Inferior parietal cortex (tissue), 1 donor: ENCODE results near the gene MYO1F.
A peak's percentile ranks its signal among the peaks of the same experiment; 100 is the strongest.
"Not testable (repeated sequence)": the region's sequence is repeated elsewhere in the genome, so short reads cannot be mapped to it uniquely, and the experiment has no call there.

Source experiments
- DNase-seq: peaks from one replicate; pipeline ENCODE4 v3.0.0-alpha.2; 2016; ENCODE audit errors: extremely low spot score

MYO1F gene

DNA sequence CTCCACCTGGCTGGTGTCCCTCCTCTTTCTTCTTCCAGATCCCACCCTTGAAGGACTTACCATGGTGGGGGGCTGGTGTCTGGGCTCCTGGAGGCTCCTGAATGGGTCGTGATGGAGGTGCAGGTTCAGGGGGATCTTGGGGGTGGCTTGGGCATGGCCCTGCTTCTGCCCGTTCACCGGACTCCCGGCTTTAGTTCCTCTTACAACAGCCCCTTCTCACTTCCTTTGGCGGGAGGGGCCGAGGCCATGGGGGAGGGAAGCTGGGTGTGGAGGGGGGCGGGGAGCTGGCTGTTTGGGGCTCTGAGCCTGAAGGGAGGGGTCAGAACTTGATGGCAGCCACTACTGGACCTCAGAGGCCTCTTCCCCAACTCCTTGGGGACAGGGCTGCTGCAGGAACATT is at the start of gene MYO1F:
TSS of gene MYO1F (minus strand) at position 196 of the 400 bp plus-strand sequence. CDS start at position 63, 133 bp downstream.
- DNase-seq, result no peak

DNA sequence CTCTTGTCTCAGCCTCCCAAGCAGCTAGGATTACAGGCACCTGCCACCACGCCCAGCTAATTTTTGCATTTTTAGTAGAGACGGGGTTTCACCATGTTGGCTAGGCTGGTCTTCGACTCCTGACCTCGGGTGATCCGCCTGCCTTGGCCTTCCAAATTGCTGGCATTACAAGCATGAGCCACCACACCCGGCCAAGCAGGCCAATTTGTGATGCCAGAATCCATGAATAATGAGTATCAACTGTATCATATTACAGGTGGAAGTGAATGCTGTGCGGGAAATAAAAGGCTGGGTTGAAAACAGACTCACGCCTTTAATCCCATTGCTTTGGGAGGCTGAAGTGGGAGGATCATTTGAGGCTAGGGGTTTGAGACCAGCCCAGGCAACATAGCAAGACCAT is 49.6 kb upstream of the MYO1F start:
- DNase-seq, result no peak

DNA sequence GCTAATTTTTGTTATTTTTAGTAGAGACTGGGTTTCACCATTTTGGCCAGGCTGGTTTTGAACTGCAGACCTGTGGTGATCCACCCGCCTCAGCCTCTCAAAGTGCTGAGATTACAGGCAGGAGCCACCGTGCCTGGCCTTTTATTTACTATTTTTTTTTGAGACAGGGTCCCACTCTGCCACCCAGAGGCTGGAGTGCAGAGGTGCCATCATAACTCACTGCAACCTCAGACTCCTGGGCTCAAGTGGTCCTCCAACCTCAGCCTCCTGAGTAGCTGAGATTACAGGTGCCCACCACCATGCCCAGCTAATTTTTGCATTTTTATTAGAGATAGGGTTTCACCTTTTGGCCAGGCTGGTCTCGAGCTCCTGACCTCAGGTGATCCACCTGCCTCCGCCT is 45.6 kb upstream of the MYO1F start:
- not testable (repeated sequence) for DNase-seq

DNA sequence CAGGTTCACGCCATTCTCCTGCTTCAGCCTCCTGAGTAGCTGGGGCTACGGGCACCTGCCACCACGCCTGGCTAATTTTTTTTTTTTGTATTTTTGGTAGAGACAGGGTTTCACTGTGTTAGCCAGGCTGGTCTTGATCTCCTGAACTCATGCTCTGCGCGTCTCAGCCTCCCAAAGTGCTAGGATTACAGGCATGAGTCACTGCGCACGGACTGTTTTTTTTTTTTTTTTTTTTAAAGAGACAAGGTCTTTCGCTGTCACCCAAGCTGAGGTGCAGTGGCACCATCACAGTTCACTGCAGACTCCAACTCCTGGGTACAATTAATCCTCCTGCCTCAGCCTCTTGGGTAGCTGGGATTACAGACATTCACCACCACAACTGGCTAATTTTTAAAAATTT is 41.5 kb upstream of the MYO1F start:
- no peak for DNase-seq

DNA sequence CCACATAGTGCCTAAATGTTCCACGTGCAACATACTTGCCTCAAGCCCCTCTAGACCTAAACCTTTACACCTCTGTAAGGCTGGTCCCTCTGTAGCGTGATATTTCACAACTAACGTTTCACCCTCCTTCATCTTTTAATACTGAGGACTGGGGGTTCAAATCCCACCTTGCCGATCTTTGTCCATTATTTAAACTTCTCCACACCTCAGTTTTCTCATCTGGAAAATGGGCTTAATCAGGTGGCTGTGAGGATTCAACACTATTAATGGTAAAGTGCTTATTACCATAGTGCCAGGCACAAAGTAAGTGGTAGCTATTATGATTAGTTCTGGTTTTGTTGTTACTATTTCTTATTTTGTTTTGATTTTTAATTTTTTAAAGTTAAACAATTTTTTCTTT is 40.7 kb upstream of the MYO1F start:
- DNase-seq, result no peak

DNA sequence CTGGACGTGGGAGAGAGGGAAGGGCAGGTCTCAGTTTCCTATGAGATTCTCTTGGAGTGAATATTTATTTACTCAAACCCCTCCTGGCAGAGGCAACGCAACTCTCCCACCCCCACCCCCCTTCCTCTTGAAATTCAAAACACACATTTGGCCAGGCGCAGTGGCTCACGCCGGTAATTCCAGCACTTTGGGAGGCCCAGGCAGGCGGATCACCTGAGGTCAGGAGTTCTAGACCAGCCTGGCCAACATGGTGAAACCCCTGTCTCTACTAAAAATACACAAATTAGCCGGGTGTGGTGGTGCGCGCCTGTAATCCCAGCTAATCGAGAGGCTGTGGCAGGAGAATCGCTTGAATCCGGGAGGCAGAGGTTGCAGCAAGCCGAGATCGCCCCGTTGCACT is 40.1 kb upstream of the MYO1F start:
- DNase-seq, result not testable (repeated sequence)

DNA sequence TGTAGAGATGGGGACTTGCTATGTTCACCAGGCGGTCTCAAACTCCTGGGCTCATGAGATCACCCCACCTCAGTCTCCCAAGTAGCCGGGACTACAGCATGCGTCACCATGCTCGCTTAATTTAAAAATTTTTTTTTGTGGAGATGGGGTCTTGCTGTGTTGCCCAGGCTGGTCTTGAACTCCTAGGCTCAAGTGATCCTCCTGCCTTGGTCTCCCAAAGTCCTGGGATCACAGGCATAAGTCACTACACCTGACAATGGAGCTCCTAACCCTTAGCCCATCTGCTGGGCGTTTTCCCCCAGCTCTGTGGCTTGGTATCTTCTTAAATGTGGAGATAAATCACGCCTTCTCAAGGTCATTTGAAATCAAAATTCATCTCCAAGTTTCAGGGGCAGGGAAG is 39.6 kb upstream of the MYO1F start:
- no peak for DNase-seq

DNA sequence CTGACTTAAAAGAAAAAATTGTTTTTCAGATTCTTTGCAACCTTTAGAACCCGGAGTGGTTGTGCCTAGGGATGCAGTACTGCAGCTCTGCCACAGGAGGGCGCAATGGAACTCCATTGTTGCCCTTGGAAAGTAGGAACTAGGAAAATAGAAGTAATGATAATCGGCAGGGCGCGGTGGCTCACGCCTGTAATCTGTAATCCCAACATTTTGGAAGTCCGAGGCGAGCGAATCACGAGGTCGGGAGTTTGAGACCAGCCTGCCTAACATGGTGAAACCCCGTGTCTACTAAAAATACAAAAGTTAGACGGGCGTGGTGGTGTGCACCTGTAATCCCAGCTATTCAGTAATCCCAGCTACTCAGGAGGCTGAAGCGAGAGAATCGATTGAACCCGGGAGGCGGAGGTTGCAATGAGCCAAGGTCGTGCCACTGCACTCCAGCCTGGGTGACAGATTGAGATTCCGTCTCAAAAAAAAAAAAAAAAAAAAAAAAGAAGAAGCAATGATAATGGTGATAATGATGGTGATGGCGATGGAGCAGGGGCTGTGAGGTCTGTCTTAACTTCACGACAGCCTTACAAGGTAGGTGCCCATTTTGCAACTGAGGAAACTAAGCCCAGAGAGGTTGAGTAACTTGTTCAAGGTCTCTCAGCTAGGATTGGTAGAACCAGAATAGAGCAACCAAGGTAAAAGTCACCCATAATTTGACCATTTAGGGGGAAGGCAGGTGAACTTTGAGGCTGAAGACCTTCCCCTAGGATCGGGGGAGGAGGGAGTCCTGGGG is 38.8 kb upstream of the MYO1F start:
- DNase-seq, result peak; percentile 63

DNA sequence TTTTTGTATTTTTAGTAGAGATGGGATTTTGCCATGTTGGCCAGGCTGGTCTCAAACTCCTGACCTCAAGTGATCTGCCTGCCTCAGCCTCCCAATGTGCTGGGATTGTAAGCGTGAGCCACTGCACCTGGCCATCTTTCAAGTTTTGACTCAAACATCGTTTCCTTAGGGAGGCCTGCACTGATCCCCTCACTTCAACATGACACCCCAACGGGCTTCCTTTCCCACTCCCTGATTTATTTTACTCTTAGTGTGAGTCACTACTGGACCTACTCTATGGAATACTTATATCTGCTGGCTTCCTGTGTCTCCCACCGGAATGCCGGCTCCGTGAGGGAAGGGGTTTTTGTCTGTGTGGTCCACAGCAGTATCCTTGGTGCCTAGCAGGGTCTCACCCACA is 37.8 kb upstream of the MYO1F start:
- DNase-seq, result no peak

DNA sequence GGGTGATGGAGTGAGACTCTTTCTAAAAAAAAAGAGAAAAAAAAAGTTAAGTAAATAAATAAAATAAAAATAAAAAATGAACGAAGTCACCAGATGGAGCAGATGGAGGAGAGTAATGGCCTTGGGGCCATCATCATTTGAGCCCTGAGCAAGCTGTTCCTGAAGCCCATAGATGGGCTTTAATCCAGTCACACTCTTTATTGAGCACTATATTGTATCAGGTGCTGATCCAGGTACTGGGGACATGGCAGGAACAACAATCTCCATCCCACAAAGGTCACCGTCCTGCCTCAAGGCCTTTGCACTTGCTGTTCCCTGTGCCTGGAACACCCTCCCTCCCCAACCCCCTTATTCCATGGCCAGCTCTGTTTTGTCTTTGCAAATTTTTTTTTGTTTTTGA is 37.2 kb upstream of the MYO1F start:
- no peak for DNase-seq

DNA sequence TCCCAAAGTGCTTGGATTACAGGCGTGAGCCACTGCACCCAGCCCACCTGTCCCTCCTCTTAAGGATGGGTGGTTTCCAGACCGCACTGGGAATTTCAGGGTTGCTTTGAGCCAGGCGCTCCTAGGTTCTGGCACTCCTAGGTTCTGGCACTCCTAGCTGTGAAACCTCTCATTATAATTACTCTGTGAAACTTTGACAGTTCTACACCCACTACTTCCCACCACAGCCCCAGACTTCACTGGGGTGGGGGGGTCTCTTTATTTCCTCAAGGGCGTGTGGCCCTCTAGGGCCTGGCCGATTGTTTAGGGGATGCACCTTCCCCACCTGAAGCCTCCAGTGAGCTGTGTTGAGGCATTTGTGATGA is 35.5 kb upstream of the MYO1F start:
- DNase-seq, result no peak

DNA sequence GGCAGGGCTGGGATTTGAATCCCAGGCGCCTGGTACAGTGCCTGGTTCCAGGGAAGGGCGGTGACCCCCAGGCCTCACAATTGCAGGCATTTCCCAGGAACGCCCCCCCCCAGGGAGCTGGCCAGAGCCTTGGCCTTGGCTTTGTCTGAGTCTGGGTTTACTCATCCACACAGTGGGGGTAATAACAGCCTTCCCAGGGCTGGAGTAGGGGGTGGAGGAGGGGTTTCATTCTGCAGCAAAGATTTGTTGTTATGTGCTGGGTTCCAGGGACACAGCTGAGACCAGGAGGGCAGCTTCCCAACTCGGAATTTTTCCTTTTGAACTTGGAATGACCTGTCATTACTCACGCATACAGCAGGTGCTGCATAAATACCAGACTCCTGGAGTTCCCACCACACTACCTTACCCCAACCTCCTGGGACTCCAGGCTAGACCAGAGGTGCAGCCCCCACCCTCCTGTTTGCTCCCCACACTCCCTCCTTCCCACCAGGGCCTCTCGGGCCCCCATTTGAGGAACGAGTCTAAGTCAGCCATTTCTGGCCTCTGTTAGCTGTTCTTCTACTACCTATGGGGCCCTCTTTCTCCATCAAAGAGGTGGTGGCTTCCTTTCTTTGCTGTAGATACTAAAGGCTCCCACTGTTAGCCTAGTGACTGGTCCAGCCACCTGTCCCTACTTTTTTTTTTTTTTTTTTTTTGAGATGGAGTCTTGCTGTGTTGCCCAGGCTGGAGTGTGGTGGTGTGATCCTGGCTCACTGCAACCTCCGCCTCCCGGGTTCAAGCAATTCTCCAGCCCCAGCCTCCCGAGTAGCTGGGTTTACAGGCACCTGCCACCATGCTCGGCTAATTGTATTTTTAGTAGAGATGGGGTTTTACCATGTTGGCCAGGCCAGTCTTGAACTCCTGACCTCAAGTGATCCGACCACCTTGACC is 34.9 kb upstream of the MYO1F start:
- DNase-seq, result no peak

DNA sequence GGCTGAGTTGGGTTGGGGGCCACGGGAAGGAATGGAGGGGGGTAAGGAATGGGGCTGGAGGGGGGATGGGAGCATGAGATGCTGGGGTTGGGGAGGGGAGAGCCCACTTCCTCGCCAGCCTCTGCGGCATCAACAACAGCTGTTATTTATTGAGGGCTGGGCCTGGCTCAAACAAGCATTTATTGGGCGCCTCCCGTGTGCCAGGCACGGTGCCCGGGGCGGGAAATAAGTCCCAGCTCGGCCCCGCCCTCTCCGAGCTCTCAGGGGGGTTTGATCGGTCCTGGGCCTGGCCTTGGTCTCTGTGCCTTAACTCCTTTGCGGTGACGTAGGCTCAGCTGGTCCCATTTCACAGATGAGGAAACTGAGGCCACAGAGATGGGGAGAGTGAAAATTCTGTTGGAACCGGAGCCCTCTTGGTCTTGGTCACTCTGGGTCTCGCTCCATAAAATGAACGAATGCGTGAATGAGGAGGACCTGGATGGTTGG is 34.2 kb upstream of the MYO1F start:
- no peak for DNase-seq

DNA sequence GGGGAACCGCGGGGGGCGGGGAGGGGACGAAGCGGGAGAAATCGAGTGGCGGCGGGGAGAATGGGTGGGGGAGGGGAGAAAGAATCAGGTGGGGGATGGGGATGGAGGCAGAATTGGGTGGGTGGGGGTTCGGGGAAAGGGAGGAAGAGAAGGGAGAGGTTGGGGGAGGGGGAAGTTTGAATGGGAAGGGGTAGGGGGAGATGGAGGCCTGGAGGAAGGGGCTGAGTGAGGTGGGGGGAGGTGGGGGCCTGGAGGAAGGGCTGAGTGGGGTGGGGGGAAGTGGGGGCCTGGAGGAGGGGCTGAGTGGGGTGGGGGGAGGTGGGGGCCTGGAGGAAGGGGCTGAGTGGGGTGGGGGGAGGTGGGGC is 33.7 kb upstream of the MYO1F start:
- DNase-seq, result no peak

DNA sequence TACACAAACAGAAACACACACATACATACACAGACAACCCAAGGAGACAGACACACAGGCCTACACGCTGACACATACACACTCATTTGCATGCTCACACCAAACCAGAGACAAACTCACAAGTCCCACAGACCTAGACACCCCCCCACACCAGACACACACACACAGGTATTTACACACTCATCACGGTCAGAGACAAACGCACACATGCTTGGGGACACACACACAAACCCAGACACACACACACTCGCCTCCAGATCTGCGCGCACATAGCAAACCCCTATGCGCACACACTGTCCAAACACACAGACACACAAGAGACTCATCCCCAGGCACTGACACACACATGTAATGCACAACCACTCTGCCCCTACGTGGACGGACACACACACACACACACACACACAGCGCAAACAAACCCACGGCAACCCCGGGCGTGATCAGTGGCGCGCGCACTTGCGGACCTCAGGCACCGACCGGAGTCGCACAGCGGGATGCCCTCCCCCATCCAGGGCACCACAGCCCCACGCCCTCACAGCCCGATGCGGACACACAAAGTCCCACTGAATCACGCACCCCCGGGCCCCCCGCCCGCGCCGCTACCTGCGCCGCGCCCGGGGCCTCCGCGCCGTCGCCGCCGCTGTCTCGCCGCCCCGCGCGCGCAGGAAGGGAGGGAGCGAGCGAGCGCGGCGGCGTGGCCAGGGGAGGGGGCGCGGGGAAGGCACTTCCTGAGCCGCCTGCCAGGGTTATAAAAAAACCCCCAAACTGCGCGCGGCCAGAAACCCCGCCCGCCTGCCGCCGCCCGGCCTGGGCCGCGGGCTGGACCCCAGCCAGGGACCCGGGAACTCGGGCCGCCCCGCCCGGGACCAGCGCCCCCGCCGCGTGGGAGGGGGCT is 33.0 kb upstream of the MYO1F start, which contains the start of gene ADAMTS10:
TSS of gene ADAMTS10 (minus strand) at position 675 of the 895 bp plus-strand sequence. CDS start 5,005 bp downstream, outside the sequence.
- no peak for DNase-seq

DNA sequence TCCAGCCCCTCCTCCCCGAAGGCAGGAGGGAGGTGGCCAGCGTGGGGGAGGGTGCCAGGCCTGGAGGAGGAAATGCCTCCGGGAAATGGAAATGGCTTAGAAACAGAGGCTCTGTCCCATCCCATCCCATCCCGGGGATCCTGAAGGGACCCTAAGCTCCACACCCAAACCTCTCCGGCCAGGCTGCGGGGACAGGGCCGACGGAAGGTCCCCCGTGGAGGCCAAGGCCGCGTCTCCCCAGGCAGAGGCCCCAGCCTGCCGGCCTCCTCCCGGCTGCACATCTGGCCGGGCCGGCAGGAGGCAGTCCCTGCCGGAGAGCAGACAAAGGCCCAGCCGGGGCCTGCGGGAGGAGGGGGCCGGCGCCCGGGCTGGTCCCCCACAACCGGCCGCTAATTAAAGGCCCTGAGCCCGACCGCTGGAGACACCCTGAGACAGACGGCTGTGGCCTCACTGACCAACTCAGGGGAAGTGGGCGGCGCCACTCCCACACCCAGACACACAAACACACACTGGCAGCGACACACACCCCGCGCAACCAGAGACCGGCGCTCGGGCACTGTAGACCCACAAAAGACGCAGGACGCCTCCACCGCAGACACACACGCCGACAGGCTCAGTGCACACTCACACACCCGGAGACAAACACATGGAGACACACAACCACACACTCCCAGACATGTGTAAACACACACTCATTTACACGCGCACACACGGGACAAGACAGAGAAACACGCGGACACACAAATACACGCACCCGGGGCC is 32.2 kb upstream of the MYO1F start:
- peak; percentile 22 for DNase-seq

DNA sequence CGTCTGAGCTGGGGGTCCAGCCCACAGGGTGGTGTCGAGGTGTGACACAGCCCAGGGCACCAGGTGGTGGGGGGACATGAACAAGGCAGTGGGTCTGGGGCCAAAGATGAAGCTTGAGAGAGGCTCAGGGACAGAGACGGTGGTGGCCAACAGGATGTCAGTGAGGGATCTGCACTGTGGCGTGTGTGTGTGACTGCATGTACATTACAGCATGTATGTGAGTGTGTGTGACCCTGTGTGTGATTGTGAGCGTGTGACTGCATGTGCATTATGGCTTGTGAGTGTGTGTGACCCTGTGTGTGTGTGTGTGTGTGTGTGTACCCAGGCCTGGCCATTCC is 31.7 kb upstream of the MYO1F start:
- DNase-seq, result no peak

DNA sequence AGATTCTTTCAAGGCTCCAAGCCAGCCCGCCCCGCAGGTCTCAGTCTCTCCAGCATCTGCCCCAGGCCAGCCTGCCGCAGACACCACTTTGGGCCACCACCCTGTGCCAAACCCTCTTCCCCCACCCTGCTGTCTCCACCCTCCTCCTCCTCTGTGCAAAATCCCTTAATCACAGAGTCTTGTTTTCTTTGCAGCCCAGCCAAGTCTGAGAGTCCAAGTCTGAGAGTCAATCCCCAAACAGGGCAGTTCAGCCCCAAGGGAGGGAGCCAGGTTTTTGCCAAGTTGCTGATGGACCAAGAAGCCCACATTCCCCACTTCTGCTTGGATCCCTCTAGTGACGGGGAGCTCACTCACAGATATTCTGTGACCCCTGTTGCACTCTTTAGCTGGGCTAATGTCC is 30.1 kb upstream of the MYO1F start:
- DNase-seq, result no peak

DNA sequence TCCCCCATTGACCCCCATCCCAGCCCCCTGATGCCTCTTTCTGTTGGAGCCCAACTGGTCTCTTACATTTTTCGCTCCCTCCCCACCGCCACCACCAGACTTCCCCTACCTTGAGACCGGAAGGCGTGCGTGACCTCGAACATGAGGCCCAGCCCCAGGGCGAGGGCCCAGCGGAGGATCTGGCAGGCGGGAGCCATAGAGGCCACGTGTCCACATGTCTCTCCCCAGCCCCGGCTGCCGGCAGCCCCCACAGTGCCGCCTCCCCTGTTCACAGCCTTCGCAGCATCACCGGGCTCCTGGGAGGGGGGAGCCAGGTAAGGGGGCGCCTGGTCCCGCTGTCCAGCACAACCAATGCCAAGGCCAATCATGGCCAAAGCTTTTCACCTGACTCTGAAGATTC is 28.3 kb upstream of the MYO1F start:
- DNase-seq, result no peak

DNA sequence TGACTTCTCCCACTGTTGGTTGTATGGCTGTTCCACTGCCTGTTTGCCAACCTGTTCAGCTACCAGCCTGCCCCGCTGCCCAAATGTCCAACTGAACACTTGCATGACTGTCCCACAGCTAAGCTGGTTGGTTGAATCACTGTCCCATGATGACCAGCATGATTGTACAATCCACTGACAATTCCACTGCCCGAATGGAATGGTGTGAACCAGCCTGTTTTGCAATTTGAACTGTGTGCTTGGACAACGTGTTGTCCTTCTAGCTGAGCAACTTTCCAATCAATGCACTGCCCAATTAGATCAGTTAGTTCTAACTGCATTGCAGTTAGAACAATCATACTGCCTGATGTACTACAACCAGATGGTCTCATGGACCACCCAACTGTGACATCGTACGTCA is 24.6 kb upstream of the MYO1F start:
- no peak for DNase-seq

DNA sequence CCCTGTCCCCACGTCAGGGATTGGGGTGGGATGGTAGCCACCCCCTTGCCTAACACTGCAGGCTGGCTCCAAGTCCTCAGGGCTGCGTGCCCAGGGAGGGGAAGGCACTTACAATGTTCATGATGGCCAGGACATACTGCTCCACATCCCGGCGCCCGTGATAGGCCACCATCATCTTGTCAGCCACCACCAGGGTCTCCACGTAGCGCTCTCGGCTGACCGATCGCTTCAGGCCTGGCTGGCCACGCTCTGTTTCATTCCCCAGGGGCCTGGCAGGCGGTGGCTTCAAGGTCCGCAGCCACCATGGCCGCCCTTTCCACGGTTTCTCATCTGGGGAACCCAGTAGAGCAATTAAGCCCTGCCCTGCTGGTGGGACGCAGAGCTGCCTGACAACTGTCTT is 23.6 kb upstream of the MYO1F start:
- DNase-seq, result no peak
